ENCODE measurements around the gene AK3. TPM values are rescaled to one million over a fixed set of nuclear protein-coding genes. Genes with fewer than 3 reads are reported as not detected.

Gene AK3
- 38.8 and 44.2 TPM in 2 replicates for total RNA-seq

DNA sequence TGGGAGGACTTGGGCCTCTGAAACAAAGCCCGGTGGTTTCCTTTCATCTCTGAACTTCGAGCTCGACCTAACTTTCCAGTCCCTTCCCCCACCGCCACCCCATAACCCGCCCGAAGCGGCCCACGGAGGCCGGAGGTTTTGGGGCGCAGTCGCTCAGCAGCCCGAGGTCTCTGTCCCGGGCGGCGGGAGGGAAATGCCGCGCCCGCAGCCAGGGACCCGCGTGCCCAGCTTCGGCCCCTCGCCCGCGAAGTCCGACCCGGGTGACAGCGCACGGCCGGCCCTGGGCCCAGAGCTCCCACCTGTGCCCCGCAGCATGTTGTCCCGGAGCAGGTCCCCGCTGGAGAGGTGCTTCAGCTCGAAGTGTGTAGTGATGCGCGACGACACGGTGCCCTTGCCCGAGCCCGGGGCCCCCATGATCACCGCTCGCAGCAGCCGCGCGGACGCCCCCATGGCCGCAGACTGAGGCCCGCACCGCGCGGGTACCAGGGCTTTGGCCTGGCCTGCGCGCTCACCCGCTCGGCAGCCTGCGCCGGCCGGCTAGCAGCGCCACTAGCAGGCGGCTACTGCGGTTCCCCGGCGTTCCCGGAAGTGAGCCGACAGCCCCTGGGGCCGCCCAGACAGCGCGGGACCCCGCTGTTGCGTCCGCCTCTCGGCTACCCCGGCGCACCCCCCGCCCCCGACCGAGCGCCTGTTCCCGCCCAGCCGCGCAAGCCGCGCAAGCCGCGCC lies at the start of gene AK3:
AK3 (minus strand) TSS at position 565 of the 727 bp plus-strand sequence; CDS start at position 450, 115 bp downstream.

DNA sequence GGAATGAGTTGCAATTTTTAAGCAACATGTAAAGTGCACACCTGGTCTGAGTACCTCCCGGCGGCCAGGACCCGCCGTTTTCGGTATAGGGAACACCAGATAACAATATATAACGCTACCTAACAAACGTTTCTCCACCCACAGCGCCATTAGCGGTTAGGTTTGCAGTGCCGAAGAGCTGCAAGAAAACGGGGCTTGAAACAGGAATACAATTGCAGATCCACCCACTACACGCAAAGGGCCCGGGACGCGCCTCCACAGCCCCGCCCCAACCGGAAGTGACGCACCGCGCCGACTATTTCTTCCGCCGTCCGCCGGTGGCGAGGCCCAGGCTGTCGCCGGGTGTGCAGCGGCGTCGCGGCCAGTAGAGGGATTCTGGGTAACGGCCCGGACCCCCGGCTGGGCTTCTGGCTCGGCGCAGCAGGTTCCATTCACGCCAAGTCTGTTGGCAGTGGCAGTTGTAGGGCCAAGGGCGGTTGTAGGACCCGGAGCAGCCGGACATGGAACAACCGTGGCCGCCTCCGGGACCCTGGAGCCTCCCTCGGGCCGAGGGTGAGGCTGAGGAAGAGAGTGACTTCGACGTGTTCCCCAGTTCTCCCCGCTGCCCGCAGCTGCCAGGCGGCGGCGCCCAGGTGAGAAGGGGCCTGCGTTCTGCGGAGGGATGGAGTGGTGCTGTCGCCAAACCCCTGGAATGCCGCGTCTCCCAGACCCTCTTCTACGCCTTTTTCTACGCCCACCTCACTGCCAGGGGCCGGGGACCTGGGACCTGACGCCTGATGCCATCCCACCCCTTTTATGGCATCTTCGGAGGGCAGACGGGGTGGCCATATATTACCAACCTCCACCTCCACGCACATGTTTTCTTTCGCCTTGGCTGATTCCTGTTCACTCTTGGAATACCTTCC lies 61.5 kb downstream of the AK3 start, which contains the start of gene CDC37L1:
CDC37L1 (plus strand) TSS at position 302 of the 905 bp plus-strand sequence; CDS start at position 501, 199 bp downstream.

DNA sequence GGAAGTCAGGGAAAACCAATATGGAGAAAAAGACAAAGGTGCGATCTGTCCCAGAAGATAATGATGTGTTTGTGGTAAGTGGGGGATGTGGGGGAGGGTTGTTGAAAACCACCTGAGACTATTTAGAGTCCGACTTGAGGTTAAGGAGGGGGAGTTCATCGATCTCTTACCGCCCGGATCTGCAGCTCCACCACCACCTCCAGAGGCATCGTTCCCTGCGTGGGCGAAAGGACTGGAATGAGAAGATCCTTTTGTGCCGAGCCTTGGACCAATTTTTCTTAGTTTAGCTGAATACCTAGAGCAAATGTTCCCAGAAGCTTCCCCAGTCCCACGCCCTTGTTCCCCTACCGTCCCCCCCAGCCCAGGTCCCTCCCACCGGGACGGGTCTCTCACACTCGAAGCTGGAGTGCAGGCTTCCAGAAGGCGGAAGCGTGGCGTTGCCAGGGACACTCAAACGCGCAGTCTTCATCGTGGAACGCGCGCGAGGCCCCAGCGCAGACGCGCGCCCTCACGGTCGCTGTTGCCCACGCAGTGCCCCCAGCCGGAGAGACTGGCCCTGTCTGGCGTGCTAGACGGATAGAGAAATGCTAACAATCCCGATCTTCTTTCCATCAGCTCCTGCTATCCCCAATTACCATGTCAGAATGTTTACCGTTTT lies 74.8 kb downstream of the AK3 start, which contains the start of gene SPATA6L:
SPATA6L (minus strand) TSS at position 439 of the 658 bp plus-strand sequence; CDS start at position 209, 230 bp downstream.

DNA sequence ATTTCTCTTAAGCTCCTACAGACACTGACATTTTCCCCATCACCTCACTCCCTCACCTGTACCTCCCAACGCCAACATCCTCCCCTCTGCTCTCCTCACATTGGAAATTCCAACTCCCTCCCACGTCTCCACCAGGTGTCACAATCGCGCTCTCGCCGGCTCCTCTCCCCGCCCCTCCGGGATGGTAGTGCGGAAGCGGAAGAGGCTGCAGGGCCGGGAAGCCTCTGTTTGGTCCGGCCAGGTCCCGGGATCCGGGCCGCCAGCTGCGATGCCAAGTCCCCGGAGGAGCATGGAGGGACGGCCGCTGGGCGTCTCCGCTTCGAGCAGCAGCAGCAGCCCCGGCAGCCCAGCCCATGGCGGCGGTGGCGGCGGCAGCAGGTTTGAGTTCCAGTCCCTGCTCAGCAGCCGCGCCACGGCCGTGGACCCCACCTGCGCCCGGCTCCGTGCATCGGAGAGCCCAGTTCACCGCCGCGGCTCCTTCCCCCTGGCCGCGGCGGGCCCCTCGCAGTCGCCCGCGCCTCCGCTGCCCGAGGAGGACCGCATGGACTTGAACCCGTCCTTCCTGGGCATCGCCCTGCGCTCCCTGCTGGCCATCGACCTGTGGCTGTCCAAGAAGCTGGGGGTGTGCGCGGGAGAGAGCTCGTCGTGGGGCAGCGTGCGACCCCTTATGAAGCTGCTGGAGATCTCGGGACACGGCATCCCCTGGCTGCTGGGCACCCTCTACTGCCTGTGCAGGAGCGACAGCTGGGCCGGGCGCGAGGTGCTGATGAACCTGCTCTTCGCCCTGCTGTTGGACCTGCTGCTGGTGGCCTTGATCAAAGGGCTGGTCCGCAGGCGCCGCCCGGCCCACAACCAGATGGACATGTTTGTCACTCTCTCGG lies 78.7 kb downstream of the AK3 start, which contains the start of gene PLPP6:
PLPP6 (plus strand) TSS at position 187 of the 881 bp plus-strand sequence; CDS start at position 269, 82 bp downstream.

Other genes starting within 250 kb of the AK3 start
- 6.4 and 7.3 TPM in 2 replicates for gene PLPP6, start 78.9 kb downstream of the AK3 start, total RNA-seq
- gene SPATA6L, start 74.7 kb downstream of the AK3 start, total RNA-seq: under 0.01 and 0.89 TPM in 2 replicates
- gene CDC37L1, start 61.6 kb downstream of the AK3 start, total RNA-seq: 10.4 and 10.9 TPM in 2 replicates
- gene RCL1, start 51.7 kb upstream of the AK3 start, total RNA-seq: 11.4 and 12.9 TPM in 2 replicates
- gene JAK2, start 244.1 kb upstream of the AK3 start, total RNA-seq: 3.4 and 4.2 TPM in 2 replicates

Measured in bronchus fibroblast of lung (primary cell).